ENCODE measurements around the gene RASD1.
A peak's percentile ranks its signal among the peaks of the same experiment; 100 is the strongest.
"Not testable (repeated sequence)": the region's sequence is repeated elsewhere in the genome, so short reads cannot be mapped to it uniquely, and the experiment has no call there.

Gene RASD1

DNA sequence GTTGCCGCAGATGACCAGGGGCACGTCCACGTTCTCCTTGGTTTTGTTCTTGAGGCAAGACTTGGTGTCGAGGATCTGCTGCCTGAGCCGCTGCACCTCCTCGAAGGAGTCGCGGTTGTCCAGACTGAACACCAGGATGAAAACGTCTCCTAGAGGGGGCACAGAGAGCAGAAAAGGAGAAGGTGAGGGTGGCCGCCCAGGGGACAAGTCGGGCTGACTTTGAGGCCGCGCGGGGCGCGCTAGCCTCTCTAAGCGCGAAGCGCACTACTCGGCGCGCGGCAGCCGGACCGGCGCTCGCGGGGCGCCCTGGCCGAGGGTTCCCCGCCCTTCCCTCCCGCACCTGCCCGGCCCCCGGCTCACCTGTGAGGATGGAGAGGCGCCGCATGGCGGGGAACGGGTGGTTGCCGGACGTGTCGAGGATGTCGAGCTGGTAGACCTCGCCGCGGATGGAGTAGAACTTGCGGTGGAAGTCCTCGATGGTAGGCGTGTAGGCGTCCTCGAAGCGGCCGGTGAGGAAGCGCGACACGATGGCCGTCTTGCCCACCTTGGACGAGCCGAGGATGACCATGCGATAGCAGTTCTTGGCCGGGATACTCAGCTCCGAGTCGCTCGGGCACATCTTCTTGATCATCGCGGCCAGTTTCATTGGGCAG, 533 bp downstream of the RASD1 start:
- DNase-seq, result peak; percentile 16

DNA sequence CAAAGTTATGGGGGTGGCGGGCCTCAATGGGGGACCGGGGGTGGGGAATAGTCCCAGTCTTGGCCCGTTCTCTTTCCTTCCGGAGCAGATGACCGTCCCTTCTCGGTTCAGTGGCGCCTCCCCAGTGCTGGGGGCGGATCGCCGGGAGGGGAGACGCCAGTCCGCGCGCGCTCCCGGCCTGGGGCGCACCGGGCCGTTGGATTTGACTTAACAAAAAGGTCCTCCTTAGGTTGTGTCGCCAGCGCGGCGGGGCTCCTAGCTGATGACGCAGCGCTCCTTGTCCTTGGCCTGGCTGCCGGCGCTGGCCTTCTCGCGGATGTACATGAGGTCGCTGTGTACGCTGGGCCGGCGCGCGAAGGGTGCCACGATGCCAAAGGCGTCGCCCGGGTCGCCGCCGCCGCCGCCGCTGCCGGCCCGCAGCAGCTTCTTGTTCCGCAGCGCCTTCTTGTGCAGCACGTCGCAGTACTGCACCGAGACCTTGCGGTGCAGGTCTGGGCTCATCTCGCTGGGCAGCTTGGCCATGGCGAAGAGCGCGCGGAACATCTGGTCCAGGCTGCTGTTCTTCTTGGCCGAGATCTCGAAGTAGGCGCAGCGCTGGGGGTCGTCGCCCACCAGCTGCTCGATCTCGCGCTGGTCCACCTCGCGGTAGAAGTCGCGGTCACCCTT, 1.2 kb downstream of the RASD1 start:
- no peak for DNase-seq

DNA sequence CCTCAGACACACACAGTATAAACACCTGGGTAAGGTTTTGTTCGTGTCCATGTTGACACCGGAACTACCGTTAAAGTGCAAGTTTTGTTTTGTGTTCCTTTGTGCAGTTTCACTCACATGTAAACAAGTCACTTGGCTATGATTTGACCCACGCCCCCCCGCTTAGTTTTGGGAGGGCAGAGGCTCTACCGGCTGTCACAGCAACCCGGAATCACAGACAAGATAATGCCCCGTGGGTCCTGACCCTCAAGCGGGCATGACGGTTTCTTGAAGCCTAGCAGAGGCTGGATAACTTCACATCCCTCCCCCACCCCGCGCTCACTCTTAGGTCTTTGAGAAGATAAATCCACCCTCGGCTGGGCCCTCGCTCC, 1.7 kb downstream of the RASD1 start:
- DNase-seq, result no peak

DNA sequence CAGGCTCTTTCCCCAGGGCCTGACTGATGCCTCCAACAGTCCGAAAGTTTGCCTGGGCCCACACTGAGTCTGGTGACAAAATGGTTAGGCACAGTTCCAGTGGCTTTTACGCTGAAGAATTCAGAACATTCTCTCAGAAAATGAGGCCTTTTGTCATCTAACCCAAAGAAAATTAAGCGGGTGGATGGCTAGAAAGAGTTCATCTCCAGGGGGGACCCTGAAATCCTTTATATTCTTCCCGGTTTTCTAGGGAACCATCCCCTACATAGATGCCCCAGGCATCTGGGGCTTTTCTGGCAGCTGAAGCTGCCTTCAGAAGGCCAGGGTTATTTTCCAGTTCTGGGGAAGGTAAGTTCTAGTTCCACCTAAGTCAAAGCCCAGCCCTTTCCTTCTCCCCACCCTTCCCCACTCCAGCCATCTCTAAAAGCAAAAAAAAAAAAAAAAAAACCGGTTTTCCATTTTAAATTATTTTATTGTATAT, 2.2 kb downstream of the RASD1 start:
- DNase-seq, result no peak

DNA sequence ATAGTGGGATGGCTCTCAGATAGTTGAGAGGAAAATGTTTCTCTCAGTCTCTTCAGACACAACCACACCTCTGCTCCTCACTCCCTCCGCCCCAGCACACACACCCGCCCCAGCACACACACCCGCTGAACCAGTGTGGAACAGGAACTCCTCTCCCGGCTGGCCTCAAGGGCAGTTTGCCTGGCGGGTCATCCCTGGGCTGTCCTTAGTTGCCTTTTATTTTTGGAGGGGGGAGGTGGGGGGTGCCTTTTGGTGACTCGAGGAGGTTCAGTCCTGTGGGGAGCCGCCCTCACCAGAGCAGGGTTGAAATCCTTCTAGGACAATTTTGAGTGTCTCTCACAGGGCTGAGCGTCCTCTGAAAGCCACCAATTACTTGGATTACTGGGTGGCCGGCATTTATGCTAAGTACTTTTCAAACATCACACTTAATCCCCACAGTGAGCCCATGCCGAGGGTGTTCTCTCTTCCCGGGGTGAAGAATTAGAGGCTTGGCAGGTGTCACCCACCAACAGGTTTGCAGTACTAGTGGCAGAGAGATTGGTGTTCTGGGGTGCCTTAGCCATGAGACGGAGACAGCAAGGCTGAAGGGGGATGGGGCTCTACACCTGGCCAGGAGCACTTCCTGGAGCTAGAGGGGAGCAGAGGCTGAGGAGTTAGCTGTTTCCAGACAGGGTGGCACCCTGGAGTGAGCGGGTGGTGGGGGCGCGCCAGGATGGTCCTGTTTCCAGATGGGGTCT, 2.8 kb downstream of the RASD1 start:
- no peak for DNase-seq

DNA sequence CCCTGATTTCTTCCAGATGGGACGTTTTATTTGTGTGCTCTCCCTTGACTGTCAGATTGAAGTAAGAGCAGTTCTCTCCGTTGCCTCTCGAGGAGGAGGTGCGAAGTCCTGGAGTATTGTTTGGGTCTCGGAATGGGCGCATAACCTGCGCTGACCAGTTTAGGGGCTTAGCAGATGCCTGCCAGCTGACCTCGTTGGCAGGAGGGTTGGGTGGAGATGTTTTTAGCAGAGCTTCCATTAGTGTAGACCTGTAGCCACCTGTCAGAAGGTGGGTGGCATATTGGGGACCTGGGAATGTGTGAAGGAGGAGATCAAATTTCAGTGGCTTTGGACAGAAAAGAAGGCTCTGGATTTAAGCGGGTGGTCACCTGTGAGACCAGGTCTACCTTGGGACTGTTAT, 3.6 kb downstream of the RASD1 start:
- DNase-seq, result no peak

DNA sequence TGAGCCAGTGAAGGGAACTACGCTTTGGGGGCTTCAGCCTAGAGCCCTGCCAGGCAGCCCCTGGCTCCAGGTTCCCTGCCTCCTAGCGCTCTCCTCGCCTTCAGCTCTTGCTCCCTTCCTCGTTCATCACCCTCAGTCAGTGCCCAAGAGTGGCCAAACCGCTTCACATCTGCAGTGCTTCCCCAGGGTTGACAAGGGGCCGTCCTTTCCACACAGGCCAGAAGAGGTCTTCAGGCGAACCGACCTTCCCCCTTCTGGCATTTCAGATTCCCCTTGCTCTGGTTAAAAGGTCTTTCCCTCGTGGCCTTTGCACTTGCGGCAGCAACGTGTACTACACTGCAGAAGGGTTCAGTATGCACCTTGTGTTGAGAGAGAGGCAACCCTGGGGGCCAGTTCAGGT, 4.1 kb downstream of the RASD1 start:
- DNase-seq, result no peak

DNA sequence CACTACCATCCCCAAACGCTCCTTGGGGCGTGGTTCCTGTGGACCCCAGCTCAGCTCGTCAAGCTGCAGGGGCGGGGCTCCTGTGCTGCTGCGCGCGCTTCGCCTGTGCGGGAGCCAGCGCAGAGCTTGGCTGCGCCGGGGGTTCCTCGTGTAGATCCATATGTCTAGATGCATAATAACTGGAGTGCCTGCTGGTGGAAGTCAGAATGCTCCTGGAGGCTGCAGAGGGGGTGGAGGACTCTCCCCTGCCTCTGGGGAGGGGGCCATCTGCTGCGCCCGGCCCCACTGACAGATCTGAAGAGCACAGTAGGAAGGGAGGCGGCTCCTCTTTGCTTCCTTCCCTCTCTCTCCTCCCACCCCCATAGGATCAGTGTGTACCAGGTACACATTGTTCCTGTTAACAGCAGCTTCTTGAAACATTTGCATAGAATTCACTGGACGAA, 4.6 kb downstream of the RASD1 start:
- no peak for DNase-seq

DNA sequence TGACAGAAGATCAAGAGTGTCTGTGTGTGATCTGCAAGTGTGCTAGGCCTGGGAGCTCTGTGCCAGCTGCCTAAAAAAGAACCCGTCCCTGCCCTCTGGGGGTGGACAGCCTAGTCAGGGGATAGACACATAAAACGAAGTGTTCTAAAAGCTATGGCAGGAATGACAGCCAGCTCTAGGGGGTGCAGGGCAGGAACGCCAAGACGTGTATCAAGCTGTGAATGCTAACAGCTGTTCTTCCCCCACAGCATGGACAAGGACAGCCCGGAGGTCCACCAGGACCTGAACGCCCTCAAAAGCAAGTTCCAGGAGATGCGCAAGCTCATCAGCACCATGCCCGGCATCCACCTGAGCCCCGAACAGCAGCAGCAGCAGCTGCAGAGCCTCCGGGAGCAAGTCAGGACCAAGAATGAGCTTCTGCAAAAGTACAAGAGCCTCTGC, 5.1 kb downstream of the RASD1 start:
- no peak for DNase-seq

DNA sequence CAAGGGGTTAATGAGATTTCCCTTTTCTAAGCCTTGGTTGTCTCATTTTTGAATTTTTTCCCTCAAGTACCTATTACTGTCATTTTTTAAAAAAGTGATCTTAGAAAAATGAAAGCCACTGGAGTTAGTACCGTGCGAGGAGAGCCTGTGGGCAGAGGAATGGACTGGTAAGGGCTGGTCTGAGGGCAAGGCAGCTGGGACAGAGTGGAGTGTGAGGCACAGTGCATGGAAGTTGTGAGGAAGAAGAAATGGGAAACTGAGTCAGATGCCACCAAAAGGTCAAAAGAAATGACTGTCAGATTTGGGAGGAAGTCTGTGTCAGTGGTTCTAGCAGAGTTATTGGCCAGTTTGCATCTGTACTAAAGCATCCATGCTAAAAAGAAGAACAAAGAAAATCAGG, 8.2 kb downstream of the RASD1 start:
- no peak for DNase-seq

DNA sequence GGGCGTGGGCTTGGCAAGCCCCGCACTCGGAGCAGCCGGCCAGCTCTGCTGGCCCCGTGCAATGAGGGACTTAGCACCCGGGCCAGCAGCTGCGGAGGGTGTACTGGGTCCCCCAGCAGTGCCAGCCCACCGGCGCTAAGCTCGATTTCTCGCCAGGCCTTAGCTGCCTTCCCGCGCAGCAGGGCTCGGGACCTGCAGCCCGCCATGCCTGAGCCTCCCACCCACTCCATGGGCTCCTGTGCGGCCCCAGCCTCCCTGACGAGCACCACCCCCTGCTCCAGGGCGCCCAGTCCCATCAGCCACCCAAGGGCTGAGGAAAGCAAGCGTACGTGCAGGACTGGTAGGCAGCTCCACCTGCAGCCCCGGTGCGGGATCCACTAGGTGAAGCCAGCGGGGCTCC, 9.8 kb downstream of the RASD1 start:
- not testable (repeated sequence) for DNase-seq

DNA sequence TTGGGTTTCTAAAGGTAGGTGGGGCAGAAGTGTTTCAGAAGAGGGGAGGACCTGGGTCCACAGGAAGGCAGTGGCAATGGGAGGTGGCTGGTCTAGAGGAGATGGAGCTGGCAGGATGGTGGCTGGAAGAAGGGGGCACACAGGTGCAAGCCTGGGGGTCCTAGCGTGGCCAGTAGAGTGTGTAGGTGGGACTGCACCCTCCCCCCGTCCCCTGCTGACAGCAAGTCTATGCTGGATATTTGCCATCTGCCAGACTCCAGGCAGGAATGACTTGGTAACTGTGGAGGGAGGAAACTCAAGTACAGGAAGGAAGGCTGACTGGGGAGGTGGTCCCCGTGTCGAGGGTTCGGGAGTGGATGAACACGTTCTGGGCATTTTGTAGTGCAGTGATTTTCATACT, 10.8 kb downstream of the RASD1 start:
- DNase-seq, result no peak

DNA sequence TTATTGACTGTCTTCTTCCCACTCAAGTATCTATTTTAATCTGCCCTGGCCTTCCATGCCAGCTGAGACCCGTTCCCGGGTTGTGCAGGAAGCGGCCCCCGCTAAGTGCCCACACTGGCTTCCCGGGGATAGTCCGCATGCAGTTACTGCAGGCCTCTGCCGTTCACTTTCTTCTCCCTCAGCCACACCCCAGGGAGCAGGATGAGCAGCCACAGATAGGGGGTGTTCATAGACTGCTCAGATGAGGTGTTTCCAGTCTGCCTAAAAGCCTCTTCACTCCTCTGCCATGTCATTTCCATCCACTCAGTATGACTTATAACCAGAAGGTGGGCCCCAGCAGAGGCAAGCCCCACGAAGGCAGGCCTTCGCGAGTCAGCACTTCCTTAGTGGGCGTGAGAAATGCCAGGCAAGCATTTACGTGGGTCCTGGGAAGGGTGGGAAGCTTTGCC, 11.7 kb downstream of the RASD1 start:
- DNase-seq, result no peak

DNA sequence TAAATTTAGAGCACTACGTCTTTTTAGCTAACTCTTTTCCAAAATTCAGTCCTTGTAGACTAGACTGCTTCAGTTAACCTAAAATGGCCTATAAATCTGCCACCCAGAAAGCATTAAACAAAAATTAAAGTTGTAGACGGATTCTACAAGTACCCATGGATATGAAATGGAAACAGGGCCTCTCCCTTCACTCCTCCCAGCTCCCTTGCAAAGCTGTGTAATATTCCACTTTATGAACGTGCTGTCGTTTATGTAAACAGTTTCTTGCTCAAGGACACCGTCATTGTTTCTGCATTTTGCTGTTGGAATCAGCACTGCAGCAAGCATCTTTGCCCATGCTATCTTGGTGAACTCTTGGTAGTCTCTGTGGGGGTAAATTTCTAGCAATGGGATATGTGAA, 14.3 kb downstream of the RASD1 start:
- no peak for DNase-seq

DNA sequence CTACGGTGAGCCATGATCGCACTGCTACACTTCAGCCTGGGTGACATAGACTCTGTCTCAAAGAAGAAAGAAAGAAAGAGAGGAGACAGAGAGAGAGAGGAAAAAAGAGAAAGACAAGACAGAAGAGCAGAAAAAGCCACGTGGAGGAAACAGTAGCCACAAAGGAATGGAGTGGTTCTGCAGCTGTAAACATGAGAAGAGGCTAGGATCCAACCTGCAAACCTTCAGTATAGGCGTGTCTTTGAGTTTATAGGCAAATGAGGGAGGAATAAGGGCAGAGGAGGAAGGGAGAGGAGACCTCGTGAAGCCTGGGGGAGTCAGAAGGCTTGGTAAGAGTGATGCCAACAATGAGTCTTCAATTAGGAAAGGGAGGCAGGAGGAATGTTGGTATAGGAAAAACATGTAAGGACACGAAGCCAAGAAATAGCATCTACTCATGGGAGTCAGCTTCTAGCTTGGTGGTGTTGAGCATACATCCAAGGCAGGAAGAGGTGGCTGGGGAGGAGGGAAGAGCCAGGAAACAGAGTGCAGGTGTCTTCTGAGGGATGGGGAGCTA, 15.5 kb downstream of the RASD1 start:
- no peak for DNase-seq

DNA sequence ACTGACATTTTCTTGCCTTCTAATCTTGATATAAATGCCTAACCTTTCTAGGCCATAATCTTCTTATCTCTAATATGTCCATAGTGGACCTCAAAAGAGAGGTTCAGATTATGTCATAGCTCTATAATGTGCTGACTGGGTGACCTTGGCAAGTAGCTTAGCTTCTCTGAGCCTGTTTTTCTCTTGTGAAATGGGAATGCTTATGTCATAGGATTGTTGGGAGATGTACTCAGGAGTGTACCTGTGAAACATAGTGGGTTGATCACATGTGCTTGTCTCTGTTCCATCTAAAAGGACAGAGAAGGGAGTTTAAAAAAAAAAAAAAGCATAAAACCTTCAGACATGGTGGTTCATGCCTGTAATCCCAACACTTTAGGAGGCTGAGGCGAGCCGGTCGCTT, 17.0 kb downstream of the RASD1 start:
- no peak for DNase-seq

DNA sequence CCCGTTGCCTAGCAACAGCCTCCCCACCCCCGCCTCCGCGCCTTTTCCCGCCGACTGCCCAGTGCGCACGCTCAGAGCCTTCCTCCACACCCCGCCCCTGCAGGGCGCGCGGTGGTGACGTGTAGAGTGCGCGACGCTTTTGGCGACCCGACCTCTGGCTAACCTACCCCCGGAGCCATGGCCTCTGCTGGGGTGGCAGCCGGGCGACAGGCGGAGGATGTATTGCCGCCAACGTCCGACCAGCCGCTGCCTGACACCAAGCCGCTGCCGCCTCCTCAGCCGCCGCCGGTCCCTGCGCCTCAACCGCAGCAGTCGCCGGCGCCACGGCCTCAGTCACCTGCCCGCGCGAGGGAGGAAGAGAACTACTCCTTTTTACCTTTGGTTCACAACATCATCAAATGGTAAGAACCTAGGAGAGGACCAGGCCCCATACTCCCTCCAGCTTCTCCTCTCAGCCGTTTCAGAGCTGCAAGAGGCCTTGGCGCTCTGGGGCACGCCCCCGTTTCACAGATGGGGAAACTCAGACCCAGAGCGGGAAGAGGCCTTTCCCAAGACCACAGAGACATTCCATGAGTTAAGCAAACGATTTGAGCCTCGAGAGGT, 19.2 kb downstream of the RASD1 start, which contains the start of gene MED9:
Gene MED9 (plus strand): TSS at position 136 of the 603 bp plus-strand sequence. CDS start 42 bp downstream, at position 178.
- DNase-seq, result peak; percentile 93

DNA sequence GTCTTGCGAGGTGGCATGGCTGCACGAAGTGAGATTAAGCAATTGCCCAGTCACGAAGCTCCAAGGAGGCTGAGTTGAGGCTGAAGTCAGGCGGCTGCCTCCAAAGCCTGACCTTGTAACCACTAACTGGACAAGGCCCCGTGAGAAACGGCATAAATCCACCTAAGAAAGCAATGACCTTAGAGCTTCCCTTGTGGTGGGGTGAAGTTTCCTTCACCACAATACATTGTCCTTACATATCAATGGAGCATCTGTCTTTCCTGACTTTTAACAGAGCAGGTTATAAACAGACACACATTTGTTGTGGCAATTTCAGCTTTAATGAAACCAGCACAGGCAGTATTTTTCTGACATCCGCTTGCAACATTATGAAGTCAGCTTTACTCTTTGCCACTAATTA, 21.9 kb downstream of the RASD1 start:
- DNase-seq, result no peak

DNA sequence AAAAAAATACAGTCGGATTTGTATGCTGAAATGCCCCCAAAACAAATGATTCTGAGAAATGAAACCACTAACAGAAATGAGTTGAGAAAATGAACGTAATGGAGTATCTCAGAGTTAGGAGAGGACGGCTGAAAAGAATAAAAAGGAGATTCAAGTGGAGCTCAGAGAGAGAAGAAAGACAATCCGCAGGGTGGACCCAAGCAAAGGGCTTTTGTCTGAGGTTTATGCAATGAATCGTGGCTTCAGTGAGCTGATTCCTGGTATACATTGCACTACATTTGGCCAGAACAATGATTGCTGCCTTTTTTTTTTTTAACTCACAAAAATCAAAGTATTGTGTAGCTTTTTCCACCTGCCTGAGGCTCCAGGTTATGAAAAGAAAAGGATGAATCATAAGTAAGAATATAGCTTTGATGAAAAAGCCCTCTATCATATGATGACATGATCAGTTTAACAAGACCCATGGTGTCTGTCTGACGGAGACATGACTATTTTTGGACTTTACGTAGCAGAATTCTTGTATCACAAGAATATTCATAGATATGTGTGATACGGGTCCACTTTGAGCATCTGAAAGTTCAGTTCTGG, 23.8 kb downstream of the RASD1 start:
- no peak for DNase-seq

DNA sequence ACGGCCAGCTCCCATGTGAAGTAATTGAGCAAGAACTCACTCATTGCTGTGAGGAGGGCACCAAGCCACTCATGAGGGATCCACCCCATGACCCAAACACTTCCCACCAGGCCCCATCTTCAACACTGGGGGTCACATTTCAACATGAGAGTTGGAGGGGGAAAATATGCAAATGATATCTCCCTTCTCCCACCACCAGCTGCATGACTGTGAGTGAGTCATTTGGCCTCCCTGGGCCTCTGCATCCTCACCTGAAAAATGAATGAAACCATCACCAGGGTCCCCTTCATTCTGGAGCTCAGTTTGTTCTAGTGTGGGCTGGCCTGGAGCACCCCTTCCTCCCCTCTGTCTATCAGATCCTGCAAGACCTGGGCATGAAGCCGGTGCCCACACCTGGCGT, 26.2 kb downstream of the RASD1 start:
- no peak for DNase-seq

DNA sequence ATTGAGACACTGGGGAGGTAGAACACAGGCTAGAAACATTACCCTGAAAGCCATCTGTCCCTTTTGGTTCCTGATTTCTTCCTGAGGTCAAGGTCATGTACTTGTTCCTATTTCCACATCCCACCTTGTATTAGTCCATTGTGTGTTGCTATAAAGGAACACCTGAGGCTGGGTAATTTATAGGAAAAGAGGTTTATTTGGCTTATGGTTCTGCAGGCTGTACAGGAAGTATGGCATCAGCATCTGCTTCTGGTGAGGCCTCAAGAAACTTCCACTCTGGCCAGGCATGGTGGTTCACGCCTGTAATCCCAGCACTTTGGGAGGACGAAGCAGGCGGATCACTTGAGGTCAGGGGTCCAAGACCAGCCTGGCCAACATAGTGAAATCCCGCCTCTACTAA, 26.8 kb downstream of the RASD1 start:
- DNase-seq, result no peak

DNA sequence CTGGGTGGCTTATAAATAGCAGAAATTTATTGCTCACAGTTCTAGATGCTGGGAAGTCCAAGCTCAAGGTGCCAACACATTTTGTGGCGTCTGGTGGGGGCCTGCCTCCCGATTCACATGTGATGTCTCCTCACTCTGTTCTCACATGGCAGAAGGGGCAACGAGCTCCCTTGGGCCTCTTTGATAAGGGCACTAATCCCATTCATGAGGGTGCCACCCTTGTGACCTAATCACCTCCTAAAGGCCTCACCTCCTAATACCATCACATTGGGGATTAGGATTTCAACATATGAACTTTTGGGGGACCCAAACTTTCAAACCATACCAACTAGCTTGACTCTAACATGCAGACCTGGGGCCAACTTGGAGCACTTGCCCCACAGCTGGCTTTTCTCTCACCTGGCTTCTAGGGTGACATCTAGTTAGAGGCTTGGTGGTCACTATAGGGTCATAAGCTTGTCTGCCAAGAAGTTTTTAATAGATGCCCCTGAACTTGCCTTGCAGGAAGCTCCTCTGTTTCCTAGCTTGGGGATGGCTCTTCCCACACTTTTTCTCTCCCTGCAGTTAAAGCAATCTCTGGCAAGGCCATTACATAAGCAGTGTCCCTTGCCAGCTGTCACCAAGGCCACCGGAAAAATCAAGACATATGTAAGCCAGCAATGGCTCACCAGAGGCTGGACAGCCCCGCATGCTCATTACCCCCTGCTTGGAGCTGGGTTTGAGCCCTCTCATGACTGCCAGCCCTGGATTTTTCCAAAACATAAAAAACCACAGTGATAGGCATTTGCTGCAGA, 27.8 kb downstream of the RASD1 start:
- no peak for DNase-seq

All from effector CD4-positive, alpha-beta T cell (primary cell).